PC-9 (cell line): Measurements from ENCODE around the gene DPF1.

Experiments used
- EZH2 ChIP-seq: fragments of 200-600 bp; sonication (generic); IDR thresholded peaks from 2 replicates; pipeline ENCODE4 v1.8.0; 2017; ENCODE audit warnings: antibody characterized with exemption, low read depth
- TF ChIP-seq, protein P1 (sequence below): fragments of 200-600 bp; sonication (generic); conservative IDR thresholded peaks from 2 replicates; pipeline ENCODE4 v1.6.1; 2017; ENCODE audit warnings: mixed run types, antibody characterized with exemption, mild to moderate bottlenecking, moderate library complexity

DNA sequence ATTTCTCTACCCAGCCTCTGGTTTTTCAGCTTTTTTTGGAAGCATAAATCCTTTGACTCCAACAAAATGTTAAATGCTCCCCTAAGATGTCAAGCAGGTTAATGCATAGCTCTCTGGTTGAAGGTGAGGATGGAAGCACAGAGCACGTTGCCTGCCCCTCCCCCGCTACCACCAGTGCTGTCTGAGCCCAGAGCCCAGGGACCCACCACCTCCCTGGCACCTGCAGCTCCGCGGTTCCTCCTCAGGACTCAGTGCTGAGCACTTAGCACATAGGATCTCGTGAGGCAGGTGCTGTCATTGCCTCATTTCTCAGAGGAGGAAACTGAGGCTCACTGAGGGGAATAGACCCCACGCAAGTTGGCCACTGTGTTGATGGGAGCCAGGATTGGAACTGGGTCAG lies 48.6 kb downstream of the DPF1 start:
- TF ChIP-seq, protein P1, sequence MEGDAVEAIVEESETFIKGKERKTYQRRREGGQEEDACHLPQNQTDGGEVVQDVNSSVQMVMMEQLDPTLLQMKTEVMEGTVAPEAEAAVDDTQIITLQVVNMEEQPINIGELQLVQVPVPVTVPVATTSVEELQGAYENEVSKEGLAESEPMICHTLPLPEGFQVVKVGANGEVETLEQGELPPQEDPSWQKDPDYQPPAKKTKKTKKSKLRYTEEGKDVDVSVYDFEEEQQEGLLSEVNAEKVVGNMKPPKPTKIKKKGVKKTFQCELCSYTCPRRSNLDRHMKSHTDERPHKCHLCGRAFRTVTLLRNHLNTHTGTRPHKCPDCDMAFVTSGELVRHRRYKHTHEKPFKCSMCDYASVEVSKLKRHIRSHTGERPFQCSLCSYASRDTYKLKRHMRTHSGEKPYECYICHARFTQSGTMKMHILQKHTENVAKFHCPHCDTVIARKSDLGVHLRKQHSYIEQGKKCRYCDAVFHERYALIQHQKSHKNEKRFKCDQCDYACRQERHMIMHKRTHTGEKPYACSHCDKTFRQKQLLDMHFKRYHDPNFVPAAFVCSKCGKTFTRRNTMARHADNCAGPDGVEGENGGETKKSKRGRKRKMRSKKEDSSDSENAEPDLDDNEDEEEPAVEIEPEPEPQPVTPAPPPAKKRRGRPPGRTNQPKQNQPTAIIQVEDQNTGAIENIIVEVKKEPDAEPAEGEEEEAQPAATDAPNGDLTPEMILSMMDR, result no peak
- no peak for TF ChIP-seq EZH2
